ENCODE results near the gene MMP14. TPM values are rescaled to one million over a fixed set of nuclear protein-coding genes. Genes with fewer than 3 reads are reported as not detected.

Gene MMP14
- total RNA-seq, 1 experiment from 2014 or later, result 10.5 TPM

GRCh38 chr14:22798528-22798927 is 37.9 kb upstream of the MMP14 start:
- Mint-ChIP-seq H3K27me3 (ENCODE audit: unreplicated experiment) (peaks cover 8% of the 10 kb centered on the region), H3K36me3 (ENCODE audit: insufficient read depth, unreplicated experiment) (no peaks in the 10 kb centered on the region), H3K27ac (ENCODE audit: unreplicated experiment) (no peak overlapping the region), H3K4me3 (ENCODE audit: low read depth, unreplicated experiment) (no peak overlapping the region), H3K4me1 (ENCODE audit: low read depth, unreplicated experiment) (no peaks in the 10 kb centered on the region), H3K9me3 (ENCODE audit: low read depth, unreplicated experiment) (no peaks in the 10 kb centered on the region)
- no peak for TF ChIP-seq CTCF (IDR thresholded peaks at IDR 0.05; ENCODE audit: unreplicated experiment)
- intact Hi-C loops (cut with micrococcal nuclease; ENCODE audit: unreplicated experiment), result no loop called here
- CTCF ChIA-PET, result no interaction called here
- no TSS peak for BruUV-seq (replicated peaks)
- DNase-seq, result no peak

GRCh38 chr14:22800346-22800745 is 36.0 kb upstream of the MMP14 start:
- BruUV-seq (replicated peaks), result no TSS peak
- Mint-ChIP-seq H3K4me1 (ENCODE audit: low read depth, unreplicated experiment) (no peaks in the 10 kb centered on the region), H3K27ac (ENCODE audit: unreplicated experiment) (no peak overlapping the region), H3K4me3 (ENCODE audit: low read depth, unreplicated experiment) (no peak overlapping the region), H3K9me3 (ENCODE audit: low read depth, unreplicated experiment) (no peaks in the 10 kb centered on the region), H3K36me3 (ENCODE audit: insufficient read depth, unreplicated experiment) (no peaks in the 10 kb centered on the region), H3K27me3 (ENCODE audit: unreplicated experiment) (peaks cover 8% of the 10 kb centered on the region)
- TF ChIP-seq CTCF (IDR thresholded peaks at IDR 0.05; ENCODE audit: unreplicated experiment), result no peak
- DNase-seq, result no peak
- intact Hi-C loops (cut with micrococcal nuclease; ENCODE audit: unreplicated experiment), result no loop called here
- CTCF ChIA-PET, result no interaction called here

GRCh38 chr14:22801716-22802115 is 34.7 kb upstream of the MMP14 start:
- no peaks in the 10 kb centered on the region for H3K4me1 Mint-ChIP-seq (ENCODE audit: low read depth, unreplicated experiment)
- CTCF ChIA-PET, result no interaction called here
- intact Hi-C loops (cut with micrococcal nuclease; ENCODE audit: unreplicated experiment), result no loop called here

GRCh38 chr14:22802860-22803686 is 33.3 kb upstream of the MMP14 start:
- Mint-ChIP-seq H3K27me3 (ENCODE audit: unreplicated experiment) (peaks cover 8% of the 10 kb centered on the region), H3K9me3 (ENCODE audit: low read depth, unreplicated experiment) (no peaks in the 10 kb centered on the region), H3K4me1 (ENCODE audit: low read depth, unreplicated experiment) (peaks cover 10% of the 10 kb centered on the region), H3K27ac (ENCODE audit: unreplicated experiment) (no peak overlapping the region), H3K36me3 (ENCODE audit: insufficient read depth, unreplicated experiment) (no peaks in the 10 kb centered on the region), H3K4me3 (ENCODE audit: low read depth, unreplicated experiment) (no peak overlapping the region)
- intact Hi-C loops (cut with micrococcal nuclease; ENCODE audit: unreplicated experiment), result no loop called here
- TF ChIP-seq CTCF (IDR thresholded peaks at IDR 0.05; ENCODE audit: unreplicated experiment), result no peak
- BruUV-seq (replicated peaks), result no TSS peak
- CTCF ChIA-PET, result no interaction called here
- DNase-seq, result no peak

More at GRCh38 chr14:22801716-22802115, 34.7 kb upstream of the MMP14 start:
- H3K9me3 Mint-ChIP-seq (ENCODE audit: low read depth, unreplicated experiment), result no peaks in the 10 kb centered on the region
- no peak for DNase-seq
- no TSS peak for BruUV-seq (replicated peaks)
- TF ChIP-seq CTCF (IDR thresholded peaks at IDR 0.05; ENCODE audit: unreplicated experiment), result no peak
- no peak overlapping the region for H3K27ac Mint-ChIP-seq (ENCODE audit: unreplicated experiment)
- H3K27me3 Mint-ChIP-seq (ENCODE audit: unreplicated experiment), result peaks cover 8% of the 10 kb centered on the region
- no peak overlapping the region for H3K4me3 Mint-ChIP-seq (ENCODE audit: low read depth, unreplicated experiment)
- H3K36me3 Mint-ChIP-seq (ENCODE audit: insufficient read depth, unreplicated experiment), result no peaks in the 10 kb centered on the region
